ES-I3 (cell line): ENCODE results near the gene ANO1.

Source experiments
- H3K36me3 ChIP-seq: 2 replicates; pipeline ENCODE4 v1.6.1; 2013; ENCODE audit warnings: mild to moderate bottlenecking, low read length, control low read depth, moderate library complexity; ENCODE audit not compliant: insufficient read depth
- H3K4me1 ChIP-seq: 2 replicates; pipeline ENCODE4 v1.6.1; 2013; ENCODE audit warnings: mild to moderate bottlenecking, control low read depth, low read length; ENCODE audit not compliant: insufficient read depth
- H3K9ac ChIP-seq: 2 replicates; pipeline ENCODE4 v1.6.1; 2013; ENCODE audit warnings: low read depth, mild to moderate bottlenecking, low read length, moderate library complexity
- H3K9me3 ChIP-seq: 2 replicates; pipeline ENCODE4 v1.6.1; 2013; ENCODE audit warnings: mild to moderate bottlenecking, low read length, moderate library complexity; ENCODE audit not compliant: control insufficient read depth, insufficient read depth

The ANO1 gene

DNA sequence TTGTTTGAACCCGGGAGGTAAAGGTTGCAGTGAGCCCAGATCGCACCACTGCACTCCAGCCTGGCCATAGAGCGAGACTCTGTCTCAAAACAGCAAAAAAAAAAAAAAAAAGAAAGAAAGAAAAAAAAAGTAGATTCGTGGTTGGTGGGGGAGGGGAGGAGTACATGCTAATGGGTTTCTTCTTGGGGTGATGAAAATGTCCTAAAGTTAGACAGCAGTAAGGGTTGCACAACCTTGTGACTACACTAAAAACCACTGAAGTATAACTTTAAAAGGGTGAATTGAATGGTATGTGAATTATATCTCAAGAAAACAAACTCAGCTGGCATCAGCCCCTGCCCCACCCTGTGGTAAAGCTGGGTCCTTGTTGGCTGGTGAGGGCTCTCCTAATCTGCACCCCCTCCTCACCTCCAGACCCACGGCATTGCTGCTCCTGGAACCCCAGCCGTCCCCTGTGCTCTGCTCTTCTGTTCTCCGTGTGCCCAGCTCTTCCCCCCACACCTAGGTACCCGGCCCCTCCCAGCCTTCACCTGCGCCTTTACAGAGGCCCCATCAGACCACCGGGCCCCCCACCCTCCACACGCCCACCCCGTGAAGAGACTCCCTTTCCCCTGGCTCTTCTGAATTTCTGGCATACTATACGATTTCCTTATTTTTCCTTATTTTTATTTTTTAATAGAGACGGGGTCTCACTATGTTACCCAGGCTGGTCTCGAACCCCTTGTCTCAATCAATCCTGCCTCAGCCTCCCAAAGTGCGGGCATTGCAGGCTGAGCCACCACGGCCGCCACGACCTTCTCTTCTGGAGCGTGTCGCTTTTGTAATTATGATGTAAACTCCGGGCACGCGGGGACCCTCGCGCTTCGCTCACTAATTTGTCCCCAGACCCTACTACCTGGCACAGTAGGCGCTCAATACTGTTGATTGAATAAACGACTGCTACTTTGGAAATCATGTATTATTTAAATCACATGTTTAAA is 124.1 kb downstream of the ANO1 start:
- H3K9ac ChIP-seq: peak overlapping the region; percentile 99; the same call in 1 of the 2 replicates

DNA sequence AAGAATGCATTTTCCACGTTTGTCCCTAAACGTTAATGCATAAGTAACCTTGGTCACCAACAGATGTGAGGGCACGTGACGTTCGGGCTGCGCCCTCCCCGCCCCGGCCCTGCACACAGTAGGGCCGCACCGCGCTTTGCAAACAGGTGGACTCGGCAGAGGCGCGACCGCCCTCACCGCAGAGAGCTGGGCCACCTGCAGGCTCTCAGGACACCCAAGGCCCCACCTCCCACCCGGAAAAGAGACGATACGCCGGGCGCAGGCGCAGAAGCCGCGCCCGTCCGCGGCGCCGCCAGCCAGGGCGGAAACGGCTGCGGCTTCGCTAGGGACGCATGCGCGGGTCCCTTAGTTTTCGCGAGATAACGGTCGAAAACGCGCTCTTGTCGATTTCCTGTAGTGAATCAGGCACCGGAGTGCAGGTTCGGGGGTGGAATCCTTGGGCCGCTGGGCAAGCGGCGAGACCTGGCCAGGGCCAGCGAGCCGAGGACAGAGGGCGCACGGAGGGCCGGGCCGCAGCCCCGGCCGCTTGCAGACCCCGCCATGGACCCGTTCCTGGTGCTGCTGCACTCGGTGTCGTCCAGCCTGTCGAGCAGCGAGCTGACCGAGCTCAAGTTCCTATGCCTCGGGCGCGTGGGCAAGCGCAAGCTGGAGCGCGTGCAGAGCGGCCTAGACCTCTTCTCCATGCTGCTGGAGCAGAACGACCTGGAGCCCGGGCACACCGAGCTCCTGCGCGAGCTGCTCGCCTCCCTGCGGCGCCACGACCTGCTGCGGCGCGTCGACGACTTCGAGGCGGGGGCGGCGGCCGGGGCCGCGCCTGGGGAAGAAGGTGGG is 125.0 kb downstream of the ANO1 start, which contains the start of gene FADD:
Gene FADD, plus strand, starts transcription at position 377 of the 831 bp plus-strand sequence. Its CDS starts 164 bp downstream, at position 541.
- peak within 1 kb of the TSS; percentile 99 for H3K9ac ChIP-seq
- no peaks in the 10 kb centered on the region for H3K9me3 ChIP-seq
- H3K4me1 ChIP-seq: peaks cover 16% of the 10 kb centered on the region; the same call in 1 of the 2 replicates
- peaks cover 14% of the 10 kb centered on the region for H3K36me3 ChIP-seq

More for the DNA sequence above, 124.1 kb downstream of the ANO1 start:
- peaks cover 15% of the 10 kb centered on the region; the same call in 1 of the 2 replicates for H3K4me1 ChIP-seq
- peaks cover 9% of the 10 kb centered on the region for H3K36me3 ChIP-seq
- H3K9me3 ChIP-seq: no peaks in the 10 kb centered on the region

DNA sequence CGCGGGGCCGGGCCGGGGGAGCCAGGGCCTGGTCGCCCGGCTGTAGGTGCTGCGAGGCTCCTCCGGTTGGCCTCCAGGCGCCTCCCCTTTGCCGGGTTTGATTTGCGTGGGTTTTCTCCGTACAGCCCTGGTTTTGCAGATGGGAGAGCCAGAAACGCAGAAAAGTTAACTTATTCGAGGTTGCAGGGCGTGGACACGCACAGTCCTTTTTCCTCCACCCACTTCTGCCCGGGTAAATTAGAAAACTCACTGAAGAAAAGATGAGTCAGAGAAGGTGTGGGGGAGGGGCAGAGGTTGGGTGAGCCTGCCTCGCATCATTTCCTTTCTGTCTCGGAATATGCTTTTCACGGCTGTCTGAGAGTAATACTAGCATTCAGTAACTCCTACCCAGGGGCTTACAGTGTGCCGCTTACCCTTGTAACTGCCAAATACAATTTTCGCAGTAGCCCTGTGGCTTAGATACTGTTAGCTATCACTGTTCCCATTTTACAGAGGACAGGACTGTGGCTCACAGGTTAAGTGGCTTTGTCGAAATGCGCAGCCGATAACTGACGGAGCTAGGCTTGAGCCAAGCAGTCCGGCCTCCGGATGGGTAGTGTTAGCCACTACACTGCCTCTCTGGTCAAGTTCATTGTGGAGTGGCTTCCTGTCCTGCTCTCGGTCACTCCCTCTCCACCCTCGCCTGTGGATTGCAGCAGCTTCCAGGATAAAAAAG is 125.8 kb downstream of the ANO1 start:
- peaks cover 24% of the 10 kb centered on the region for H3K4me1 ChIP-seq
- peak overlapping the region; percentile 99 for H3K9ac ChIP-seq
- H3K36me3 ChIP-seq: peaks cover 20% of the 10 kb centered on the region
- no peaks in the 10 kb centered on the region for H3K9me3 ChIP-seq

DNA sequence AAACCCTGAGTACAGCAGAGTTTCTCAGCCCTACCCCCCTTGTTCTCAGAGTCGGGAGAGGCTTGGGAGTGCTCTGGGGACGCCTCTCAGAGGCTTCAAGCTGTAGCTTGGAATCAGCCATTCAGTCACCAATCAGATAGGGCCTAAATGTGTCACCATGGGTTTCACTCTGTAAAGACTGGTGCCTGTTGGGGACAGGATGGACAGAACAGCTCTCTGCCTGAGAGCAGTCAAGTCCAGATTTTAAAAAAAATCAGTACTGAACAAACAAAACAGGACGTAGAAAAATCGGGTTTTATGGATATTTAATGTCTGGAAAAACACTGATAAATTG is 126.3 kb downstream of the ANO1 start:
- no peaks in the 10 kb centered on the region for H3K9me3 ChIP-seq
- peaks cover 20% of the 10 kb centered on the region for H3K36me3 ChIP-seq

DNA sequence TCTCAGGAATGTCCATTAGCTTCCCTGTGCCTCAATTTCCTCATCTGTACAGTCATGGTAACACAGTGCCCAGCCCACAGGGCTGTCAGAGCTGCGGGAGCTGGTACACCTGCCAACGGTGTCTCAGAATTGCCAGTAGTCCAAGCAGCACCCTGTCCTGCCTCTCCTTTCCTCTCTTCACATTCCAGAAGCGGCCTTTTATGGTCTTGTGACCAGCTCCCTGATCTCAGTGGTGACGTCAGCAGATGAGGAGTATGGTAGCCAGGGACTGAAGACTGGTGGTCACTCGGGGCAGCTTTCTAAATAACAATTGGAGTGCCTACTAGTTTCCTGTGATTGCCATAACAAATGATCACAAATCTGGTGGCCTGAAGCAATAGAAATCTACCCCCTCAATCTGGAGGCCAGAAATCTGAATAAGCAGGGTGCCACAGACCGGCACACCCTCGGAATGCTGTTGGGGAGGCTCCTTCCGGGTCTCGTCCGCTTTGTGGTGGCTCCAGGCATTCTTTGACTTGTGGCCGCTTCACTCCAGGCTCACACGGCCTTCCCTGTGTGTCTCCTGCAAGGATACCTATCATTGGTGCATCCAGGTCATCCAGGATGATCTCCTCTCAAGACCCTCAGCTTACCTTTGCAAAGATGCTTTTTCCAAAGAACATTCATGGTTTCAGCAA is 127.1 kb downstream of the ANO1 start:
- peaks cover 20% of the 10 kb centered on the region for H3K36me3 ChIP-seq
- H3K4me1 ChIP-seq: peaks cover 30% of the 10 kb centered on the region
- H3K9ac ChIP-seq: no peak overlapping the region
- no peaks in the 10 kb centered on the region for H3K9me3 ChIP-seq

More for the DNA sequence above, 126.3 kb downstream of the ANO1 start:
- Histone ChIP-seq H3K4me1 (peaks cover 25% of the 10 kb centered on the region), H3K9ac (peak overlapping the region; percentile 99)

DNA sequence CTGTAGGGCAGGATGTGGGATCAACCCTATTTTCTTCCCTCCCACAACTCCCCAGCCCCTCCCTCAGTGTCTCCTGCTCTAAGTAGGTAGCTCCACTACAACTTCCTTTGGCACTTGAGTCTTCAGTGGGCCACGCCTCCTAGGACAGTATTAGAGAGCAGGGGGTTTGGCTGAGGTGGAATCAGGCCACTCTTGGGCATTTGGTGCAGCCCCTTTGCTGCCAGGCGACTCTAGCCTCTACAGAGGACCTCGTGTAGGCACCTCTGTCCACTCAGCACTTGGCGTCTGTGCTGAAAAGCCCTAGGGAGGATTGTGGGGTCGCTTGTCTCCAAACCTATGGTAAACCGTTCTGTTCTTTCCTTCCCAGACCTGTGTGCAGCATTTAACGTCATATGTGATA is 127.6 kb downstream of the ANO1 start:
- Histone ChIP-seq H3K36me3 (peaks cover 20% of the 10 kb centered on the region), H3K4me1 (peaks cover 35% of the 10 kb centered on the region), H3K9ac (no peak overlapping the region), H3K9me3 (no peaks in the 10 kb centered on the region)

DNA sequence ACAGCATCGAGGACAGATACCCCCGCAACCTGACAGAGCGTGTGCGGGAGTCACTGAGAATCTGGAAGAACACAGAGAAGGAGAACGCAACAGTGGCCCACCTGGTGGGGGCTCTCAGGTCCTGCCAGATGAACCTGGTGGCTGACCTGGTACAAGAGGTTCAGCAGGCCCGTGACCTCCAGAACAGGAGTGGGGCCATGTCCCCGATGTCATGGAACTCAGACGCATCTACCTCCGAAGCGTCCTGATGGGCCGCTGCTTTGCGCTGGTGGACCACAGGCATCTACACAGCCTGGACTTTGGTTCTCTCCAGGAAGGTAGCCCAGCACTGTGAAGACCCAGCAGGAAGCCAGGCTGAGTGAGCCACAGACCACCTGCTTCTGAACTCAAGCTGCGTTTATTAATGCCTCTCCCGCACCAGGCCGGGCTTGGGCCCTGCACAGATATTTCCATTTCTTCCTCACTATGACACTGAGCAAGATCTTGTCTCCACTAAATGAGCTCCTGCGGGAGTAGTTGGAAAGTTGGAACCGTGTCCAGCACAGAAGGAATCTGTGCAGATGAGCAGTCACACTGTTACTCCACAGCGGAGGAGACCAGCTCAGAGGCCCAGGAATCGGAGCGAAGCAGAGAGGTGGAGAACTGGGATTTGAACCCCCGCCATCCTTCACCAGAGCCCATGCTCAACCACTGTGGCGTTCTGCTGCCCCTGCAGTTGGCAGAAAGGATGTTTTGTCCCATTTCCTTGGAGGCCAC is 128.3 kb downstream of the ANO1 start:
- peaks cover 20% of the 10 kb centered on the region for H3K36me3 ChIP-seq
- H3K9ac ChIP-seq: no peak overlapping the region
- H3K9me3 ChIP-seq: no peaks in the 10 kb centered on the region
- peaks cover 35% of the 10 kb centered on the region for H3K4me1 ChIP-seq

DNA sequence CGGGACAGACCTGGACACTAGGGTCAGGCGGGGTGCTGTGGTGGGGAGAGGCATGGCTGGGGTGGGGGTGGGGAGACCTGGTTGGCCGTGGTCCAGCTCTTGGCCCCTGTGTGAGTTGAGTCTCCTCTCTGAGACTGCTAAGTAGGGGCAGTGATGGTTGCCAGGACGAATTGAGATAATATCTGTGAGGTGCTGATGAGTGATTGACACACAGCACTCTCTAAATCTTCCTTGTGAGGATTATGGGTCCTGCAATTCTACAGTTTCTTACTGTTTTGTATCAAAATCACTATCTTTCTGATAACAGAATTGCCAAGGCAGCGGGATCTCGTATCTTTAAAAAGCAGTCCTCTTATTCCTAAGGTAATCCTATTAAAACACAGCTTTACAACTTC is 128.9 kb downstream of the ANO1 start:
- H3K9ac ChIP-seq: no peak overlapping the region
- H3K4me1 ChIP-seq: peaks cover 35% of the 10 kb centered on the region
- no peaks in the 10 kb centered on the region for H3K9me3 ChIP-seq
- H3K36me3 ChIP-seq: peaks cover 20% of the 10 kb centered on the region

DNA sequence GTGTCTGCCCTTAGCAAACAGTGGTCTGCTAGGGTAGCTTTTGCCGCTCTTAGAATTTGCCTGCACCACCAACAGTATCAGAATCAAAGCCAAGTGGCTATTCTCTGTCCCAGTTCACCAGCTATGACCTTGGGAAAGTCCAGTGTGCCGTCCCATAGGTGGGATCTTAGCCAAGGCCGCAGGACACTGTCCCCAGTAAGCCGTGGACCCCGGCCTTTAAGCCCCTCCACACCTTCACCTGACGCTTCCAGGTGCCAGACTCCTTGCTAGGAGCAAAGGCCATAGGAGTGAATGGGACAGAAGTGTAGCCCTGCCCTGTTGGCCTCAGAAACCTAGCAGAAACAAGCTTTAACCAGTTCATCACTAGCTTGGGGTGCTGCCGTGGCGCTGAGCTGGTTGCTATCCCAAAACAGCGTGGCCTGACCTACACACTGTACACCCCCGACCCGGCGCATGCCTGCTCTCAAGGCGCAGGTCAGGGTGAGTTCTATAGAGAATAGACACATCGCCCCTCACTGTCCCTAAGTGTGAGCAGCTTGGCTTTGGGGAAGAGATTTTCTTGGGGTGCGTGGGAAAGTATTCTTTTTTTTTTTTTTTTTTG is 129.5 kb downstream of the ANO1 start:
- H3K9ac ChIP-seq: no peak overlapping the region
- H3K9me3 ChIP-seq: no peaks in the 10 kb centered on the region
- peaks cover 38% of the 10 kb centered on the region for H3K4me1 ChIP-seq
- H3K36me3 ChIP-seq: peaks cover 20% of the 10 kb centered on the region

DNA sequence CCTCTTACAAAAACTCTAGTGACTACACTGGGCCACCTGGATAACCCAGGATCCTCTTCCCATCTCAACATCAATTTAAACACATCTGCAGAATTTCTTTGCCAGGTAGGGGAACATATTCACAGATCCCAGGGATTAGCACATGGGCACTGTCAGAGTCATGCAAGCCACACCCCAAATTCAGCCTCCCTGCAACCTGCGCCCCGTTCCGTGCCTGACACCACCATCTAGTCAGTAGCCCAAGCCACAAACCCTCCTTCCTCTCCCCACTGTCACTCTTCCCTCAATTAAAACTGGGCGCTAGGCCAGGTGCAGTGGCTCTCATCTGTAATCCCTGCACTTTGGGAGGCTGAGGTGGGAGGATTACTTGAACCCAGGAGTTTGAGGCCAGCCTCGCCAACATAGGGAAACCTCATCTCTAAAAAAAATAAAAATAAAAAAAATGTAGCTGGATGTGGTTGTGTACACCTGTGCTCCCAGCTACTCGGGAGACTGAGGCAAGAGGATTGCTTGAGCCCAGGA is 131.3 kb downstream of the ANO1 start:
- peaks cover 20% of the 10 kb centered on the region for H3K36me3 ChIP-seq
- H3K9ac ChIP-seq: no peak overlapping the region
- peaks cover 42% of the 10 kb centered on the region for H3K4me1 ChIP-seq
- no peaks in the 10 kb centered on the region for H3K9me3 ChIP-seq

DNA sequence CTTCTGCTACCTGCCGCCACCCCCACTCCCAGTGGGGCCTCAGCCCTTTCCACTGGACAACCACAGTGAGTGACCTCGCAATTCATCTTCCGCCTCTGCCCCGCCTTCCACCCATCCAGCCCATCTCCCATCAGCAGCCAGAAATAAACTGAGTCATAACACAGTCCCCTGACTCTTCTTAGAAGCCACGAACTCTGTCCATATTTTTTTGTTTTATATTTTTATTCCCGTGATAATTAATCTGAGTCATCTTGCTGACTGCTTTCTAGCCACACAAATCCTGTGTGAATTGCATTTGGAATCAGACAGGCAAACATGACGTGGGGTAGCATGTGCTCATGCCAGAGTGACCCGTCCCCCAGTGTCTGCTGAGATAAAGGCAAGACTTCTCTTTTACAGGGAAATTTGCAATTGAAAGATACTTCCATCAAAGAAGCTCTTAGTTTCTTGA is 132.0 kb downstream of the ANO1 start:
- Histone ChIP-seq H3K9ac (no peak overlapping the region), H3K36me3 (peaks cover 16% of the 10 kb centered on the region), H3K9me3 (no peaks in the 10 kb centered on the region), H3K4me1 (peaks cover 40% of the 10 kb centered on the region)

DNA sequence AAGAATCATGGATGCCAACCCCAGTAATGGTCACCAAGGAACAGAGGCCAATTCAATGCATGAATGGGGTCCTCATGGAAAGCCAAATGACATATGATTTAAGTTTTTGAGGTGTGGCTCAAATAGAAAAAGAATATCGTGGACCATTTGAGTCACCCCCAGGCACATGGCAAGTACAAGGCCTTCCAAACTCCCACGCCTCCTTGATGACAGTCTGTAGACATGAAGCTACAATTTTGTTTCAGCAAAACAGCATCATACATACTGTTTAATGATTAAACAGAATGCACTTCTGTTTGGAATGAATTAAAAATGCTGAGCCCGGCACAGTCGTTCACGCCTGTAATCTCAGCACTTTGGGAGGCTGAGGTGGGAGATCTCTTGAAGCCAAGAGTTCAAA is 132.4 kb downstream of the ANO1 start:
- Histone ChIP-seq H3K9me3 (no peaks in the 10 kb centered on the region), H3K9ac (no peak overlapping the region), H3K4me1 (peaks cover 36% of the 10 kb centered on the region), H3K36me3 (peaks cover 13% of the 10 kb centered on the region)
